Upper lobe of right lung (tissue), 1 donor: ENCODE measurements around the gene CYBC1. TPM values are rescaled to one million over a fixed set of nuclear protein-coding genes. Genes with fewer than 3 reads are reported as not detected.

ENCODE experiments used
- ATAC-seq: fragments of 200-7000 bp; cut with Tn5 transposase; one replicate; pipeline ENCODE4 v1.9.1; 2020; ENCODE audit warnings: mild to moderate bottlenecking, moderate library complexity
- DNase-seq: peaks from one replicate; pipeline ENCODE4 v3.0.0-alpha.2; 2020
- H3K27ac ChIP-seq: fragments of 200-600 bp; one replicate; pipeline ENCODE4 v1.8.0; 2022
- H3K27me3 ChIP-seq: fragments of 200-600 bp; one replicate; pipeline ENCODE4 v1.8.0; 2022; ENCODE audit warnings: mild to moderate bottlenecking
- H3K36me3 ChIP-seq: fragments of 200-600 bp; one replicate; pipeline ENCODE4 v1.8.0; 2022
- H3K4me1 ChIP-seq: fragments of 200-600 bp; one replicate; pipeline ENCODE4 v1.8.0; 2022
- H3K4me3 ChIP-seq: fragments of 200-600 bp; one replicate; pipeline ENCODE4 v1.8.0; 2022; ENCODE audit warnings: mild to moderate bottlenecking
- H3K9me3 ChIP-seq: fragments of 200-600 bp; one replicate; pipeline ENCODE4 v1.8.0; 2022
- CTCF ChIP-seq: fragments of 200-600 bp; IDR thresholded peaks from one replicate; pipeline ENCODE4 v1.8.0; 2022; ENCODE audit warnings: antibody characterized with exemption
- intact Hi-C: fragments of 100-400 bp; cut with DNase I; formaldehyde crosslinking; loops from one replicate; pipeline ENCODE4 v1.11.0; 2022
- total RNA-seq: library from RNA; stranded (reverse); fragmentation: NEBNext Ultra II Directional; extraction: Animal tissue kit (Norgen Biotek cat#: 25700); gene quantifications from one replicate; pipeline ENCODE4 v1.2.1, GENCODE V29; 2021
- donor health status: DM: no; HTN: yes; CAD: no; lungs with severe emphysema.

The CYBC1 gene
- total RNA-seq, 1 donor from 2014 or later: 120 TPM

GRCh38 chr17:82434216-82434565, 16.4 kb downstream of the CYBC1 start:
- peak; percentile 28 for ATAC-seq

GRCh38 chr17:82433560-82434215, 16.9 kb downstream of the CYBC1 start:
- Histone ChIP-seq H3K36me3 (peaks cover 7% of the 10 kb centered on the region), H3K4me1 (no peaks in the 10 kb centered on the region), H3K9me3 (no peaks in the 10 kb centered on the region), H3K27ac (no peak overlapping the region), H3K27me3 (no peaks in the 10 kb centered on the region), H3K4me3 (no peak overlapping the region)
- intact Hi-C loops: no loop called here
- DNase-seq (no peak), ATAC-seq (no peak)
- no peak for TF ChIP-seq CTCF

More at GRCh38 chr17:82434216-82434565, 16.4 kb downstream of the CYBC1 start:
- no peak for TF ChIP-seq CTCF
- intact Hi-C loops: no loop called here
- Histone ChIP-seq H3K27ac (no peak overlapping the region), H3K27me3 (no peaks in the 10 kb centered on the region), H3K9me3 (no peaks in the 10 kb centered on the region), H3K4me1 (no peaks in the 10 kb centered on the region), H3K4me3 (no peak overlapping the region), H3K36me3 (peaks cover 7% of the 10 kb centered on the region)
- no peak for DNase-seq

DNA sequence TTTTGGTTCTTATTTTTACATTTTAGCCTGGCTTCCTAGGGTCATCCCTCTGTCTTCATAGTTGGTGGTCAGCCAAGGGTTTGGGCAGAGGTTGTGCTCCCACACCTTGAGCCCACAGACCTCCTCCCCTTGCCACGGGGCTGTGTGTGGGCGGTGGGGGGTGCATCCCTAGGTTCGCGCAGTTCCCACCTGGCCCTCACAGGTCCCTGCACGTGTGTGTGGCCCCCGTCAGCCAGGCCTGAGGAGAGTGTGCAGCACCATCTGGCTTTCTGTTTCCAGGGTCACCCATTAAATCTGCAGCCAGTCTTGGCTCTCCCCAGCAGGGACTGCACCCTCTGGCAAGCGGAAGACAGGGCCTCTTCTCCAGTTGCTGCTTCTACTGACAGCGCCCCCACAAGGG, 18.5 kb downstream of the CYBC1 start:
- Histone ChIP-seq H3K27ac (no peak overlapping the region), H3K36me3 (peaks cover 2% of the 10 kb centered on the region), H3K4me3 (no peak overlapping the region), H3K9me3 (no peaks in the 10 kb centered on the region), H3K27me3 (no peaks in the 10 kb centered on the region), H3K4me1 (no peaks in the 10 kb centered on the region)
- intact Hi-C loops: no loop called here
- no peak for ATAC-seq
- TF ChIP-seq CTCF: no peak
- no peak for DNase-seq

DNA sequence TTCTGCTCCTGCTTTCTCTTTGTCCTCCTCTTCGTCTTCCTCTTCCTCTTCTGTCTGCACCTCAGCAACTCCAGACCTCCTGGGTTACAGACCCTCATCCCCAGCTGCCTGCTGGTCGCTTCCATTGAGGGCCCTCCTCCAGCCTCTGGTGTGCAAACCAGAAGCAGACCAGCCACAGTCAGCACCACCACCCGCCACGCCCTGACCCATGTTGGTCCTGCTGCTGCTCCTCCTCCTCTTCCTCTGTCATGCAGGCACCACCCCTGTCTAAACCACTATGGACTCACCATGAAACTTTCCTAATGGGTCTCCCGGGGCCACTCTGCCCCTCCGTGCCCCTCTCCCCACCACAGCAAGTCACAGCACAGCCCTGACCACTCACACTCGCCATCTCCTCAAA, 20.7 kb downstream of the CYBC1 start:
- intact Hi-C loops: no loop called here
- H3K36me3 ChIP-seq: no peaks in the 10 kb centered on the region
- no peaks in the 10 kb centered on the region for H3K9me3 ChIP-seq
- TF ChIP-seq CTCF: no peak
- ATAC-seq: peak; percentile 12
- H3K27ac ChIP-seq: no peak overlapping the region
- H3K4me1 ChIP-seq: no peaks in the 10 kb centered on the region
- no peak for DNase-seq
- no peaks in the 10 kb centered on the region for H3K27me3 ChIP-seq
- H3K4me3 ChIP-seq: no peak overlapping the region

- Histone ChIP-seq H3K27me3 (no peaks in the 10 kb centered on the region), H3K9me3 (no peaks in the 10 kb centered on the region), H3K4me3 (no peak overlapping the region), H3K36me3 (no peaks in the 10 kb centered on the region), H3K27ac (no peak overlapping the region), H3K4me1 (no peaks in the 10 kb centered on the region)
- ATAC-seq (no peak), DNase-seq (no peak)
- TF ChIP-seq CTCF: no peak
- intact Hi-C loops: no loop called here
These were observed 22.0 kb downstream of the CYBC1 start for GRCh38 chr17:82428546-82428945.

- intact Hi-C loops: no loop called here
- DNase-seq (no peak), ATAC-seq (no peak)
- H3K9me3 ChIP-seq: no peaks in the 10 kb centered on the region
- peaks cover 2% of the 10 kb centered on the region for H3K4me1 ChIP-seq
- no peaks in the 10 kb centered on the region for H3K27me3 ChIP-seq
- peaks cover 10% of the 10 kb centered on the region for H3K36me3 ChIP-seq
- no peak overlapping the region for H3K4me3 ChIP-seq
- no peak for TF ChIP-seq CTCF
- no peak overlapping the region for H3K27ac ChIP-seq
These were observed 25.7 kb downstream of the CYBC1 start for GRCh38 chr17:82424863-82425159.
